Thymus (tissue), 11 donors: ENCODE data around the gene BARD1. TPM values are rescaled to one million over a fixed set of nuclear protein-coding genes. Genes with fewer than 3 reads are reported as not detected.
A peak's percentile ranks its signal among the peaks of the same experiment; 100 is the strongest.
"Not testable (repeated sequence)": the region's sequence is repeated elsewhere in the genome, so short reads cannot be mapped to it uniquely, and the experiment has no call there.

Experiments used
- DNase-seq, 9 donors: peaks; one replicate each; pipeline ENCODE4 v3.0.0-alpha.2; 2013; ENCODE audit warnings: low spot score in 9 of 9, low read depth in 6 of 9, missing footprints in 1 of 9
- H3K27ac ChIP-seq, 2 donors: one replicate each; pipeline ENCODE4 v1.5.1; 2013; ENCODE audit warnings: control low read depth in 1 of 2, low read depth in 1 of 2, low read length in 1 of 2, mild to moderate bottlenecking in 1 of 2, moderate library complexity in 1 of 2
- H3K27me3 ChIP-seq, 2 donors: one replicate each; pipeline ENCODE4 v1.5.1; 2013; ENCODE audit warnings: low read length in 1 of 2; ENCODE audit not compliant: control insufficient read depth in 2 of 2, insufficient read depth in 1 of 2
- H3K36me3 ChIP-seq, 2 donors: one replicate each; pipeline ENCODE4 v1.5.1; 2013; ENCODE audit warnings: low read length in 1 of 2, mild to moderate bottlenecking in 1 of 2, moderate library complexity in 1 of 2; ENCODE audit not compliant: control insufficient read depth in 2 of 2, insufficient read depth in 2 of 2
- H3K4me1 ChIP-seq, 2 donors: one replicate each; pipeline ENCODE4 v1.5.1; 2013; ENCODE audit warnings: low read length in 2 of 2; ENCODE audit not compliant: control insufficient read depth in 2 of 2, insufficient read depth in 2 of 2
- H3K4me3 ChIP-seq, 2 donors: one replicate each; pipeline ENCODE4 v1.5.1; 2013; ENCODE audit warnings: low read length in 2 of 2, control low read depth in 1 of 2, mild to moderate bottlenecking in 1 of 2
- H3K9me3 ChIP-seq, 2 donors: one replicate each; pipeline ENCODE4 v1.5.1; 2013; ENCODE audit warnings: low read length in 1 of 2, mild to moderate bottlenecking in 1 of 2; ENCODE audit not compliant: control insufficient read depth in 2 of 2, insufficient read depth in 1 of 2
- WGBS: extraction: QIAGEN DNeasy Blood & Tissue Kit; methylation state at CpG from one replicate; pipeline ENCODE4 v1.1.7; 2013; 5-methylcytosine and 5-hydroxymethylcytosine counted together
- polyA plus RNA-seq: library from polyadenylated mRNA; stranded (reverse); fragments of 200-250 nt; gene quantifications from one replicate; pipeline ENCODE4 v1.2.3, GENCODE V29; 2013
- total RNA-seq: library from RNA; stranded (reverse); fragments of 120-200 nt; gene quantifications from one replicate; pipeline ENCODE4 v1.2.4, GENCODE V29; 2013
- donor health status: healthy.

Gene BARD1
- total and polyA plus RNA-seq, 2 donors, result 7.2 to 36.5 TPM

GRCh38 chr2:214710729-214711128, 98.8 kb downstream of the BARD1 start:
- Histone ChIP-seq H3K36me3 (no peaks in the 10 kb centered on the region), H3K27ac (no peak overlapping the region), H3K4me3 (no peak overlapping the region), H3K4me1 (peaks cover 0 to 2% of the 10 kb centered on the region in 2 donors), H3K27me3 (no peaks in the 10 kb centered on the region), H3K9me3 (no peaks in the 10 kb centered on the region)
- WGBS, result 87% methylated on average over 2 of the region's 2 CpGs
- no peak for DNase-seq

GRCh38 chr2:214706986-214707385, 102.5 kb downstream of the BARD1 start:
- no peaks in the 10 kb centered on the region for H3K9me3 ChIP-seq
- H3K36me3 ChIP-seq, result no peaks in the 10 kb centered on the region
- no peak for DNase-seq
- no peaks in the 10 kb centered on the region for H3K27me3 ChIP-seq
- H3K4me3 ChIP-seq, result no peak overlapping the region
- H3K27ac ChIP-seq, result no peak overlapping the region
- H3K4me1 ChIP-seq, result peaks cover 0 to 2% of the 10 kb centered on the region in 2 donors
- 81% methylated on average over 2 of the region's 2 CpGs for WGBS

GRCh38 chr2:214699236-214699635, 110.2 kb downstream of the BARD1 start:
- no peaks in the 10 kb centered on the region for H3K36me3 ChIP-seq
- H3K27me3 ChIP-seq, result no peaks in the 10 kb centered on the region
- H3K4me3 ChIP-seq, result no peak overlapping the region
- no peak for DNase-seq
- WGBS, result 48% methylated on average over 2 of the region's 2 CpGs
- H3K27ac ChIP-seq, result no peak overlapping the region
- H3K9me3 ChIP-seq, result peaks cover 0 to 2% of the 10 kb centered on the region in 2 donors
- no peaks in the 10 kb centered on the region for H3K4me1 ChIP-seq

GRCh38 chr2:214696681-214697080, 112.8 kb downstream of the BARD1 start:
- no peak for DNase-seq
- no peaks in the 10 kb centered on the region for H3K36me3 ChIP-seq
- H3K27me3 ChIP-seq, result no peaks in the 10 kb centered on the region
- H3K4me1 ChIP-seq, result no peaks in the 10 kb centered on the region
- H3K4me3 ChIP-seq, result no peak overlapping the region
- H3K27ac ChIP-seq, result no peak overlapping the region
- peaks cover 0 to 2% of the 10 kb centered on the region in 2 donors for H3K9me3 ChIP-seq

DNA sequence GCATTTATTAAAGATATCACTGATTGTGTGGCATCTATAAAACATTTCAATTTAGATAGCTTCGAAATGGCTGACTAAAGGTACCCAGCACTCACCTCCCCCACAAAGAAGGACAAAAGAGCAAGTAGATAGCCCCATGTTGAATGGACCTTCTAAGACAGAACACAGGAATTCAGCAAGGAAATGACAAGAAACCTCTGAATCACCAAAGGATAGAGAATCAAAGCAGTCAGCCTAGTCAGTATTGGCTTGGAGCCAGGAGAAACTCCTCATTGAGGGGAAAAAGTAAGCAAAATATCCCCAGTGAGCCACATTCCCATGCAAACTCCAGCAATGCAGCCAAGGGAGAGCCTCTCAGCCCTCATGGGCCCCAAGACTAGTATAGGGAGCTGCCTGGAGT, 113.7 kb downstream of the BARD1 start:
- Histone ChIP-seq H3K9me3 (no peaks in the 10 kb centered on the region), H3K27me3 (no peaks in the 10 kb centered on the region), H3K4me3 (no peak overlapping the region), H3K36me3 (no peaks in the 10 kb centered on the region), H3K27ac (no peak overlapping the region), H3K4me1 (no peaks in the 10 kb centered on the region)
- 88% methylated on average over 1 of the region's 1 CpG for WGBS
- no peak for DNase-seq

DNA sequence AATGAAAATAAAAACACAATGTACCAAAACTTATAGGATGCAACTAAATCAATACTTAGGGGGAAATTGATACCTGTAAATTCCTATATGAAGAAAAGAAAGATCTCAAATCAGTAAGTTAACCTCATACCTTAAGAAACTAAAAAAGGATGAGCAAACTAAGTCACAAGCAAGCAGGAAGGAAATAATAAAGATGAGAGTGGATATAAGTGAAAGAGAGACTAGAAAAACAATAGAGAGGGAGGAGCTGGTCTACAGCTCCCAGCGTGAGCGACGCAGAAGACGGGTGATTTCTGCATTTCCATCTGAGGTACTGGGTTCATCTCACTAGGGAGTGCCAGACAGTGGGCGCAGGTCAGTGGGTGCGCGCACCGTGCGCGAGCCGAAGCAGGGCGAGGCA, 125.9 kb downstream of the BARD1 start:
- not testable (repeated sequence) for H3K9me3 ChIP-seq, H3K27me3 ChIP-seq, H3K4me1 ChIP-seq, H3K36me3 ChIP-seq
- 8% methylated on average over 4 of the region's 12 CpGs for WGBS
- H3K27ac ChIP-seq, result peak overlapping the region in 1 of 2 donors; percentile 15
- peak in 4 of 9 donors; percentile 5 to 36 (median 14) for DNase-seq
- peak overlapping the region; percentile 39 to 40 for H3K4me3 ChIP-seq

DNA sequence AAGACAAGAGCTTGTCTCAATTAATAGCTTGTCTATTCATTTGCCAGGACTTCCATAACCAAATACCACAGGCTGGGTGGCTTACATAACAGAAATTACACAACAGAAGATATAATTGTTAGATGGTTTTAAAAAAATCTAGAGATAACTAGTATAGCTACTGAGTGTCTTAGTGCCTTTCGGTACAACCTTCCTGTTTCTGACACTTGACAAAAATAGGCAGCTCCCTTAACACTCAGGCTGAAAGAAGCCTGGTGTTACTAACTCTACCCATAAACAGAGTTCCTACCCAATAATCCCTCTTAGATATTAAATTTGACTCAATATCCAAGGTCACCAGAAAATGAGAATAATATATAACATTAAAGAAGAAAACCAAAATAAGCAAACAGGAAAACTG, 129.7 kb downstream of the BARD1 start:
- H3K27ac ChIP-seq, result no peak overlapping the region
- no peak for DNase-seq
- WGBS, result 100% methylated on average over 1 of the region's 1 CpG
- no peaks in the 10 kb centered on the region for H3K27me3 ChIP-seq
- H3K9me3 ChIP-seq, result no peaks in the 10 kb centered on the region
- no peaks in the 10 kb centered on the region for H3K36me3 ChIP-seq
- H3K4me3 ChIP-seq, result no peak overlapping the region
- H3K4me1 ChIP-seq, result no peaks in the 10 kb centered on the region

DNA sequence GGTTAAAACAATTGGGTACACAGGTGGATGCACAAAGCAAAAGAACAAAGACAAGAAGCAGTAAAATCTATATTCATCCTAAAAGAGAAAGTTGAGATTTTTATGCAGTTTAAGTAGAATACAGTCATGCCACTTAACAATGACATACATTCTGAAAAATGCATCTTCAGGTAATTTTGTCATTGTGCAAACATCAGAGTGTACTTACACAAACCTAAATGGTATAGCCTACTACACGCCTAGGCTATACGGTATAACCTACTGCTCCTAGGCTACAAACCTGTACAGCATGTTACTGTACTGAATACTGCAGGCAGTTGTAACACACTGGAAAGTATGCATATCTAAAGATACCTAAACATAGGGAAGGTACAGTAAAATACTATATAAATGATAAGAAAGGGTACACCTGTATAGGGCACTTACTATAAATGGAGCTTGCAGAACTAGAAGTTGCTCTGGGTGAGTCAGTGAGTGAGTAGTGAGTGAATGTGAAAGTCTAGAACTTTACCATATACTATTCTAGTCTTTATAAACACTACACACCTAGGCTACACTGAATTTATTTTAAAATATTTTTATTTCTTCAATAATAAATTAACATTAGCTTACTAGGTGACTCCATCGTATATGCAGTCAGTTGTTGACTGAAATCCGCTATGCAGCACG, 132.9 kb downstream of the BARD1 start:
- Histone ChIP-seq H3K36me3 (no peaks in the 10 kb centered on the region), H3K9me3 (no peaks in the 10 kb centered on the region), H3K27me3 (no peaks in the 10 kb centered on the region), H3K27ac (no peak overlapping the region), H3K4me1 (no peaks in the 10 kb centered on the region), H3K4me3 (no peak overlapping the region)
- no peak for DNase-seq
- WGBS, result 98% methylated on average over 5 of the region's 5 CpGs
